NCI-H524 treated with DMSO at 0.1 percent for 48 hours (cell line): ENCODE measurements around the gene ZNF772.

Experiments
- DNase-seq: peaks from one replicate; lab custom pipeline; 2025; lab: John Stamatoyannopoulos, UW

The ZNF772 gene

DNA sequence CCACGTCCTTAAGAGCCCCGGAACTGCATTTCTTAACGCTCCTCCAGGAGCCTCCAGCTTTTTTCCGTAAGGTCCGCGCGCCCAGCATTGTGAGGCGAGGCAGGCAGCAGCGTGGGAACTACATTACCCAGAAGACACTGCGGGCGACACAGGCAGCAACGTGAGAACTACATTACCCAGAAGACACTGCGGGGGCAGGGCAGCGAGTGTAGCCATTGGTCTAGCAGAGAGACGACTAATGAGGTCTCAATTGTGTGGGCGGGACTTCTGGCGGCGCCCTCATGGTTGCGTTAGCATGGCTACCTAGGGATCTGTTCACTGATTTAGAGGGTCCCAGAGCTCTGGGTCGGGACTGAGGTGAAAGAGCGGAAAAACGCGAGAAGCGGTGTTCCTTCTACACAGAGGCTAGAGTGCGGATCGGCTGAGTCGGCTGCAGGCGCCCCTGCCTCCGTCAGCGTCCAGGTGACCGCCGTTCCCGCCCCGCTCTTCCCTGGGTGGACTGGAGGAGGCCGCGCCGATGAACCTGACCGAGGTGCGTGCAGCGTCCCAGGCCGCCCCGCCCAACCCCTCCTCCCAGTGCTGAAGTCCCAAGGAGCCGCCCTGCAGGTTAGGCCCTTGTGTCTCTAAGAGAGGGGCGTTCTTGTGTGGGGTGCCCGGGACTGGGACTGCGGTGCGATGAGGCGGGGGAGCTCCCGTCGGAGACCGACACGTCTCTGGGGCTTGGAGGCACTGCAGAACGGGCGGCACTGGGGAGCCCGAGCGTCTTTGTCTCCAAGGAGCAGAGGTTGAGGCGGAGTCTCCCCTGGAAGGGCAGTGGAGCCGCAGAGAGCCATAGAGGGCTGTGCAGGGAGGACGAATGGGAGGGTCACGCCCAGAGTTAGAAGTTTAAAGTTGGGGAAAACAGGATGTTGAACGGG, 42.0 kb downstream of the ZNF772 start, which contains the start of gene ZNF749:
Gene ZNF749 (plus strand): TSS at position 264 of the 917 bp plus-strand sequence. CDS start 254 bp downstream, at position 518.
- peak; percentile 96 for DNase-seq

DNA sequence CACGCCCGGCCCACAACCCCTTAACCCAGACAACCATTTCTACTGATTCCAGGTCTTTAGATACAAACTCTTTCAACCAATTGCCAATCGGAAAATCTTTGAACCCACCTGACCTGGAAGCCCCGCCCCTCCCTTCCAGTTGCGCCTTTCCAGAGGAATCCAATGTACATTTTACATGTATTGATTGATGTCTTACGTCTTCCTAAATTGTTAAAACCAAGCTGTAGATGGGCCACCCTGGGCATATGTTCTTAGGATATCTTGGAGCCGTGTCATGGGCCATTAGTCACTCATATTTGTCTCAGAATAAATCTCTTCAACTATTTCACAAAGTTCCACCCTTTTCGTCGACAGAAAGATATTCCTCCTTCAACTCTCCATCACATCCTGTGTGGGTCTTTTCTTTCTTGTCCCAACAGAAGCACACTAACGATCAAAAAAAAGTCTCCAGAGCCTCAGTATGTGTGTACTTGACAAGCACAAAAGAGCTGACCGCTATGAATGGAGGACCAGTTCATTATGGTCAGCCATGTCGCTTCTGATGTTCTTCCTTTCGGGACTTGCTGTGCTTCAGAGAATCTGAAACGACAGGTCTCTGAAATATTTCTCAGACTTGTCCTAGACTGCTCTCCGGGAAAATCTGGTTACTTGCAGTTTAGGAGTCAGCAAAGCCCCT, 42.8 kb downstream of the ZNF772 start:
- DNase-seq = no peak

DNA sequence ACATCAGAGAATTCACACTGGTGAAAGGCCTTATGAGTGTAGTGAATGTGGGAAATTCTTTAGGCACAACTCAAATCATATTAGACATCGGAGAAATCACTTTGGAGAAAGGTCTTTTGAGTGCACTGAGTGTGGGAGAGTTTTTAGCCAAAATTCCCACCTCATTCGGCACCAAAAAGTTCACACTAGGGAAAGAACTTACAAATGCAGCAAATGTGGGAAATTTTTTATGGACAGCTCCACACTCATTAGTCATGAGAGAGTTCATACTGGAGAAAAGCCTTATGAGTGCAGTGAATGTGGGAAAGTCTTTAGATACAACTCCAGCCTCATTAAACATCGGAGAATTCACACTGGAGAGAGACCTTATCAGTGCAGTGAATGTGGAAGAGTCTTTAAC, 56.3 kb downstream of the ZNF772 start:
- no peak for DNase-seq

DNA sequence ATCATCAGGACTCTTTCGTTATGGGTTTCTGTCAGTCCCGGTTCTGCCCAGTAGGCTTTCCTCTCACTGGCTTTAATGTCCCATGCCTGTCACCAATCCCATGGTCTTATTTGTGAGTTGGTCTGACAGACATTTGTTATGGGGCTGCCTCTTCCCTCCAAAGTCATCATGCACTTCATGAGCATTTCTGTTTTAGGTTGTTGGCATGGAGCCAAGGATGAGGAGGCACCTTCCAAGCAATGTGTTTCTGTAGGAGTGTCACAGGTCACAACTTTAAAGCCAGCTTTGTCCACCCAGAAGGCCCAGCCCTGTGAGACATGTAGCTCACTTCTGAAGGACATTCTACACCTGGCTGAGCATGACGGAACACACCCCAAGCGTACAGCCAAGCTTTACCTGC, 57.9 kb downstream of the ZNF772 start:
- no peak for DNase-seq
